HG03175 (cell line): ENCODE data around the gene AMFR.

Experiments used
- ATAC-seq: cut with Tn5 transposase; IDR thresholded peaks from one replicate; pipeline ENCODE4 v1.9.1; 2021; ENCODE audit warnings: mild to moderate bottlenecking, moderate library complexity; ENCODE audit not compliant: unreplicated experiment

Gene AMFR

GRCh38 chr16:56424404-56424764 lies 961 bp downstream of the AMFR start:
- no peak for ATAC-seq

- ATAC-seq: no peak
Measured at GRCh38 chr16:56423584-56424403, 1.6 kb downstream of the AMFR start.

- ATAC-seq: no peak
Measured at GRCh38 chr16:56422896-56423441, 2.4 kb downstream of the AMFR start.

GRCh38 chr16:56421976-56422669 lies 3.2 kb downstream of the AMFR start:
- ATAC-seq: no peak

GRCh38 chr16:56421313-56421712 lies 4.0 kb downstream of the AMFR start:
- no peak for ATAC-seq

- ATAC-seq: no peak
Measured at GRCh38 chr16:56420613-56421012, 4.7 kb downstream of the AMFR start.

- no peak for ATAC-seq
Measured at GRCh38 chr16:56419740-56420548, 5.4 kb downstream of the AMFR start.

GRCh38 chr16:56417138-56417537 lies 8.2 kb downstream of the AMFR start:
- no peak for ATAC-seq

GRCh38 chr16:56415875-56416274 lies 9.5 kb downstream of the AMFR start:
- ATAC-seq: no peak

GRCh38 chr16:56414366-56414765 lies 11.0 kb downstream of the AMFR start:
- ATAC-seq: no peak

GRCh38 chr16:56413381-56413780 lies 12.0 kb downstream of the AMFR start:
- no peak for ATAC-seq

GRCh38 chr16:56411624-56412023 lies 13.7 kb downstream of the AMFR start:
- no peak for ATAC-seq

- no peak for ATAC-seq
Measured at GRCh38 chr16:56411123-56411522, 14.2 kb downstream of the AMFR start.

- no peak for ATAC-seq
Measured at GRCh38 chr16:56409195-56409594, 16.1 kb downstream of the AMFR start.

GRCh38 chr16:56408379-56409098 lies 16.8 kb downstream of the AMFR start:
- no peak for ATAC-seq

- ATAC-seq: no peak
Measured at GRCh38 chr16:56405977-56406672, 19.2 kb downstream of the AMFR start.

- ATAC-seq: no peak
Measured at GRCh38 chr16:56401482-56401881, 23.9 kb downstream of the AMFR start.

- no peak for ATAC-seq
Measured at GRCh38 chr16:56400458-56400857, 24.9 kb downstream of the AMFR start.

- ATAC-seq: no peak
Measured at GRCh38 chr16:56399486-56399885, 25.9 kb downstream of the AMFR start.

GRCh38 chr16:56399047-56399446 lies 26.3 kb downstream of the AMFR start:
- ATAC-seq: no peak
